ENCODE measurements around the gene RBBP8NL. TPM values are rescaled to one million over a fixed set of nuclear protein-coding genes. Genes with fewer than 3 reads are reported as not detected.

RBBP8NL gene
- total RNA-seq, 1 experiment from 2014 or later, result 1.5 TPM

- H3K4me1 Mint-ChIP-seq, result peaks cover 7% of the 10 kb centered on the region
- CTCF ChIA-PET, result interaction anchor here (0.6 to 3.3 kb wide), 3 partner anchors 28 to 266 kb away, joined by 4 to 16 read pairs (median 5); no protein-coding TSS in a partner anchor
- POLR2A ChIA-PET, result no interaction called here
- TF ChIP-seq ZBTB43 (CRISPR knock-in tag; IDR thresholded peaks at IDR 0.05) (no peak), ZNF232 (CRISPR knock-in tag; IDR thresholded peaks at IDR 0.05) (no peak), ATF2 (CRISPR knock-in tag; IDR thresholded peaks at IDR 0.05; ENCODE audit: borderline replicate concordance, low read depth) (no peak), MYBL2 (CRISPR knock-in tag; IDR thresholded peaks at IDR 0.05) (no peak), NR1H2 (CRISPR knock-in tag; IDR thresholded peaks at IDR 0.05) (no peak), ZNF425 (CRISPR knock-in tag; conservative IDR thresholded peaks at IDR 0.05) (no peak), GRHL2 (CRISPR knock-in tag; IDR thresholded peaks at IDR 0.05; ENCODE audit: insufficient replicate concordance, severe bottlenecking) (no peak), SMAD4 (CRISPR knock-in tag; IDR thresholded peaks at IDR 0.05) (no peak), ARID4B (CRISPR knock-in tag; IDR thresholded peaks at IDR 0.05; ENCODE audit: borderline replicate concordance) (no peak), CREM (CRISPR knock-in tag; IDR thresholded peaks at IDR 0.05) (no peak), ZNF138 (CRISPR knock-in tag; conservative IDR thresholded peaks at IDR 0.05) (no peak), TP53 (CRISPR knock-in tag; IDR thresholded peaks at IDR 0.05) (no peak), NR3C1 (CRISPR knock-in tag; conservative IDR thresholded peaks at IDR 0.05; ENCODE audit: low read depth) (no peak), MAX (CRISPR knock-in tag; IDR thresholded peaks at IDR 0.05) (no peak), ZSCAN18 (CRISPR knock-in tag; IDR thresholded peaks at IDR 0.05) (no peak), AR (CRISPR knock-in tag; IDR thresholded peaks at IDR 0.05) (no peak)
- peaks cover 46% of the 10 kb centered on the region for H3K27me3 Mint-ChIP-seq (ENCODE audit: low read depth)
- no peak overlapping the region for H3K4me3 Mint-ChIP-seq
- no peaks in the 10 kb centered on the region for H3K36me3 Mint-ChIP-seq
- DNase-seq (ENCODE audit: low spot score) (no peak), ATAC-seq (no peak)
- no peak overlapping the region for H3K27ac Mint-ChIP-seq
- H3K9me3 Mint-ChIP-seq, result no peaks in the 10 kb centered on the region
These were observed 45.0 kb upstream of the RBBP8NL start for GRCh38 chr20:62472138-62472940.

All from WTC11 (cell line).